Esophagus squamous epithelium (tissue), 4 donors: ENCODE measurements around the gene MAEA.

Source experiments
- CTCF ChIP-seq, 6 experiments: fragments of 450-650 bp in 4 of 6; fragments of 200-600 bp in 2 of 6; sonication (generic) in 2 of 6; IDR thresholded peaks; one replicate each; pipeline ENCODE4 v1.5.1; 2016 to 2019; ENCODE audit warnings: antibody characterized with exemption in 6 of 6, mild to moderate bottlenecking in 4 of 6, moderate library complexity in 4 of 6
- POLR2A ChIP-seq, 4 donors: fragments of 450-650 bp; IDR thresholded peaks; one replicate each; pipeline ENCODE4 v1.6.1; 2017; ENCODE audit warnings: antibody characterized with exemption in 4 of 4, mild to moderate bottlenecking in 4 of 4, moderate library complexity in 3 of 4

DNA sequence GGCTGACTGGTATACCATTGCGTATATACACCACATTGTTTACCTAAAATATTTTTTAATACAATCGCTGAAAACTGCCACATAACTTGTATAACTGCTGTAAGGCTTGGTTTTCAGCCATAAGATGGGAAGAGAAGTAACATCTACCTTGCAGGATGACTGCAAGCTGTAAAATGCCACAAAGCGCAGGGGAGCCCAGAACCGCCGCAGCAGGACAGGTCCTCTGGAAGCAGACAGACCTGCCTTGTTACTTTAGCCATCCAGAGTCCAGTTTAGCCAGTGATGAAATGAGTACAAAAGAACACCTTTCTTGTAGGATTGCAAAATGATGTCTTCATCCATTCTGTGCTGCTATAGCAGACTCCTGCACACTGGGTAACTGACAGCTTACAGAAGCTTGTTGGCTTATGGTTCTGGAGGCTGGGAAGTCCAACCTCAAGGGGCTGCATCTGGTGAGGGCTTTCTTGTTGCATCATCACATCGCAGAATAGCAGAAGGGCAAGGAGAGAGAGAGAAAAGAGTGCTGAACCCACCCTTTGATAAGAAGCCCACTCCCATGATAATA lies 36.7 kb upstream of the MAEA start:
- TF ChIP-seq CTCF (IDR thresholded peaks at IDR 0.05) (no peak), POLR2A (IDR thresholded peaks at IDR 0.05) (no peak)
